ENCODE measurements around the gene IKZF3. TPM values are rescaled to one million over a fixed set of nuclear protein-coding genes. Genes with fewer than 3 reads are reported as not detected.

Gene IKZF3
- polyA plus RNA-seq, 1 donor from 2014 or later, result not detected

GRCh38 chr17:39800540-39800939, 63.6 kb downstream of the IKZF3 start:
- Histone ChIP-seq H3K9me3 (ENCODE audit: low read length) (no peaks in the 10 kb centered on the region), H3K79me2 (replicated peaks; ENCODE audit: insufficient read depth, low read length) (no peaks in the 10 kb centered on the region), H2AFZ (ENCODE audit: low read depth, low read length) (no peak overlapping the region), H3K4me3 (ENCODE audit: low read length) (no peak overlapping the region), H3K36me3 (ENCODE audit: insufficient read depth, low read length) (no peaks in the 10 kb centered on the region), H3K27ac (ENCODE audit: low read length) (no peak overlapping the region), H3K4me2 (ENCODE audit: low read length) (no peak overlapping the region), H4K20me1 (ENCODE audit: insufficient read depth) (no peaks in the 10 kb centered on the region), H3K9ac (ENCODE audit: low read length) (no peak overlapping the region), H3K9me2 (ENCODE audit: insufficient read depth, low read length) (no peaks in the 10 kb centered on the region), H3F3A (ENCODE audit: insufficient read depth, low read length, poor library complexity, severe bottlenecking) (no peaks in the 10 kb centered on the region), H3K27me3 (ENCODE audit: insufficient read depth, low read depth, low read length) (no peaks in the 10 kb centered on the region)
- TF ChIP-seq REST (IDR thresholded peaks at IDR 0.05; ENCODE audit: borderline replicate concordance), result no peak
- no peak for TF ChIP-seq EP300 (conservative IDR thresholded peaks at IDR 0.05; ENCODE audit: poor library complexity, severe bottlenecking)
- no peak for TF ChIP-seq POLR2AphosphoS5 (IDR thresholded peaks at IDR 0.05)
- no peak for TF ChIP-seq EZH2 (IDR thresholded peaks at IDR 0.05; ENCODE audit: borderline replicate concordance, insufficient read depth, low read length, poor library complexity, severe bottlenecking)
- TF ChIP-seq RAD21 (conservative IDR thresholded peaks at IDR 0.05), result no peak
- TF ChIP-seq TAF1 (IDR thresholded peaks at IDR 0.05; ENCODE audit: low read depth), result no peak
- TF ChIP-seq SMC3 (conservative IDR thresholded peaks at IDR 0.05; ENCODE audit: poor library complexity), result no peak
- TF ChIP-seq MXI1 (conservative IDR thresholded peaks at IDR 0.05; ENCODE audit: poor library complexity, severe bottlenecking), result no peak
- TF ChIP-seq CTCF (IDR thresholded peaks at IDR 0.05; ENCODE audit: poor library complexity, severe bottlenecking), result no peak

GRCh38 chr17:39799395-39799794, 64.7 kb downstream of the IKZF3 start:
- Histone ChIP-seq H3K36me3 (ENCODE audit: insufficient read depth, low read length) (no peaks in the 10 kb centered on the region), H3K27me3 (ENCODE audit: insufficient read depth, low read depth, low read length) (no peaks in the 10 kb centered on the region), H3K27ac (ENCODE audit: low read length) (no peak overlapping the region), H4K20me1 (ENCODE audit: insufficient read depth) (no peaks in the 10 kb centered on the region), H3K4me2 (ENCODE audit: low read length) (no peak overlapping the region), H3K9ac (ENCODE audit: low read length) (no peak overlapping the region), H3K9me2 (ENCODE audit: insufficient read depth, low read length) (no peaks in the 10 kb centered on the region), H3F3A (ENCODE audit: insufficient read depth, low read length, poor library complexity, severe bottlenecking) (no peaks in the 10 kb centered on the region), H3K4me3 (ENCODE audit: low read length) (no peak overlapping the region), H3K79me2 (replicated peaks; ENCODE audit: insufficient read depth, low read length) (no peaks in the 10 kb centered on the region), H2AFZ (ENCODE audit: low read depth, low read length) (no peak overlapping the region), H3K9me3 (ENCODE audit: low read length) (no peaks in the 10 kb centered on the region)
- no peak for TF ChIP-seq EZH2 (IDR thresholded peaks at IDR 0.05; ENCODE audit: borderline replicate concordance, insufficient read depth, low read length, poor library complexity, severe bottlenecking)

Data from neural cell (in vitro differentiated cells).